Neural cell (in vitro differentiated cells): ENCODE data around the gene FOXA1.

Source experiments
- CTCF ChIP-seq: fragments of 450-650 bp; IDR thresholded peaks from 2 replicates; pipeline ENCODE4 v1.5.1; 2014; ENCODE audit warnings: antibody characterized with exemption, mild to moderate bottlenecking, moderate library complexity; ENCODE audit not compliant: poor library complexity, severe bottlenecking
- EP300 ChIP-seq: fragments of 450-650 bp; conservative IDR thresholded peaks from 2 replicates; pipeline ENCODE4 v1.6.1; 2014; ENCODE audit warnings: antibody characterized with exemption, mild to moderate bottlenecking, moderate library complexity; ENCODE audit not compliant: poor library complexity, severe bottlenecking
- EZH2 ChIP-seq: fragments of 200-600, 300-800 bp; shearing (Covaris generic), sonication (generic); IDR thresholded peaks from 2 replicates; pipeline ENCODE4 v1.6.1; 2014; ENCODE audit warnings: antibody characterized with exemption, low read length, borderline replicate concordance, mild to moderate bottlenecking; ENCODE audit not compliant: insufficient read depth, poor library complexity, severe bottlenecking
- MXI1 ChIP-seq: fragments of 450-650 bp; conservative IDR thresholded peaks from 2 replicates; pipeline ENCODE4 v1.6.1; 2014; ENCODE audit warnings: antibody characterized with exemption, mild to moderate bottlenecking; ENCODE audit not compliant: poor library complexity, severe bottlenecking
- POLR2AphosphoS5 ChIP-seq: IDR thresholded peaks from 2 replicates; pipeline ENCODE4 v1.6.1; 2012
- RAD21 ChIP-seq: fragments of 450-650 bp; conservative IDR thresholded peaks from 2 replicates; pipeline ENCODE4 v1.6.1; 2014; ENCODE audit warnings: antibody characterized with exemption, mild to moderate bottlenecking, moderate library complexity
- SMC3 ChIP-seq: fragments of 450-650 bp; conservative IDR thresholded peaks from 2 replicates; pipeline ENCODE4 v1.6.1; 2014; ENCODE audit warnings: antibody characterized with exemption, mild to moderate bottlenecking, moderate library complexity; ENCODE audit not compliant: poor library complexity
- TAF1 ChIP-seq: IDR thresholded peaks from 2 replicates; pipeline ENCODE4 v1.6.1; 2012; ENCODE audit warnings: low read depth

GRCh38 chr14:37551119-37551518, 43.9 kb downstream of the FOXA1 start:
- TF ChIP-seq MXI1 (no peak), CTCF (no peak), EZH2 (no peak), SMC3 (no peak), POLR2AphosphoS5 (no peak), EP300 (no peak), TAF1 (no peak), RAD21 (no peak)
